Peyer's patch (tissue), 4 donors: ENCODE data around the gene FAM47E.

Source experiments
- POLR2A ChIP-seq, 2 donors: fragments of 450-650 bp; IDR thresholded peaks; one replicate each; pipeline ENCODE4 v1.5.1; 2017; ENCODE audit warnings: antibody characterized with exemption in 2 of 2, mild to moderate bottlenecking in 2 of 2, moderate library complexity in 2 of 2
- TF ChIP-seq, protein P1 (sequence below), 6 experiments: fragments of 450-650 bp in 4 of 6; fragments of 200-600 bp in 2 of 6; sonication (generic) in 1 of 6; IDR thresholded peaks; one replicate each; pipeline ENCODE4 v1.5.1; 2017 to 2019; ENCODE audit warnings: antibody characterized with exemption in 6 of 6, mild to moderate bottlenecking in 3 of 6, moderate library complexity in 1 of 6

DNA sequence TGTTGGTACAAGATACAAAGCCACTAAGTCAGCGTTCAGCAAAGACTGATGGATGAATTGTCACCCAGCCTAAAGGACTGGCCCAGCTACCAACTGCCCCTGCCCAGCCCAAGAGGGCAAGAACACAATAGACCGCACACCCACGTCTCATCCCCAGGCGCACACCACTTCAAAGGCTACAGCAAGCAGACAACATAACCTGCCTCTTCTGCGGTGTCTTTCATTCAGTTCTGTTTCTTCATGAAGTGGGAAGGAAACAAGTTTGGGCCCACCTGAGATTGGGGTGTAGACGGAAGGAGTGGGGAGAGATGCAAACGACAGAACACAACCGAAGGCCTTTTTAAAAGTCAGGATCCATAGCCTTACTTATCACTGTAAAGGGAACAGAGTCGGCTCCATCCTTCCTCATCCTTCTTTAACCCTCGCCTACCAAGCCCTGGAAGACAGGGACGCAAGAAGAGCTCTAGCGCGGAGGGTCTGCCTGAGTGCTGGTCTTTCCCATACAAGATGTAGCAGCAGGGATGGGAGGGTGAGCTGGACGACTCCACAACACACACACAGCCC, 38.6 kb upstream of the FAM47E start:
- TF ChIP-seq, protein P1, sequence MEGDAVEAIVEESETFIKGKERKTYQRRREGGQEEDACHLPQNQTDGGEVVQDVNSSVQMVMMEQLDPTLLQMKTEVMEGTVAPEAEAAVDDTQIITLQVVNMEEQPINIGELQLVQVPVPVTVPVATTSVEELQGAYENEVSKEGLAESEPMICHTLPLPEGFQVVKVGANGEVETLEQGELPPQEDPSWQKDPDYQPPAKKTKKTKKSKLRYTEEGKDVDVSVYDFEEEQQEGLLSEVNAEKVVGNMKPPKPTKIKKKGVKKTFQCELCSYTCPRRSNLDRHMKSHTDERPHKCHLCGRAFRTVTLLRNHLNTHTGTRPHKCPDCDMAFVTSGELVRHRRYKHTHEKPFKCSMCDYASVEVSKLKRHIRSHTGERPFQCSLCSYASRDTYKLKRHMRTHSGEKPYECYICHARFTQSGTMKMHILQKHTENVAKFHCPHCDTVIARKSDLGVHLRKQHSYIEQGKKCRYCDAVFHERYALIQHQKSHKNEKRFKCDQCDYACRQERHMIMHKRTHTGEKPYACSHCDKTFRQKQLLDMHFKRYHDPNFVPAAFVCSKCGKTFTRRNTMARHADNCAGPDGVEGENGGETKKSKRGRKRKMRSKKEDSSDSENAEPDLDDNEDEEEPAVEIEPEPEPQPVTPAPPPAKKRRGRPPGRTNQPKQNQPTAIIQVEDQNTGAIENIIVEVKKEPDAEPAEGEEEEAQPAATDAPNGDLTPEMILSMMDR (IDR thresholded peaks at IDR 0.05), result no peak
- no peak for TF ChIP-seq POLR2A (IDR thresholded peaks at IDR 0.05)
